ENCODE data around the gene TRIP10. TPM values are rescaled to one million over a fixed set of nuclear protein-coding genes. Genes with fewer than 3 reads are reported as not detected.

TRIP10 gene
- total and polyA plus RNA-seq, 2 of the 13 experiments (the other 11 are each of a cell fraction or from before 2014, with no cell fraction given), result 32.5 to 33.2 TPM

DNA sequence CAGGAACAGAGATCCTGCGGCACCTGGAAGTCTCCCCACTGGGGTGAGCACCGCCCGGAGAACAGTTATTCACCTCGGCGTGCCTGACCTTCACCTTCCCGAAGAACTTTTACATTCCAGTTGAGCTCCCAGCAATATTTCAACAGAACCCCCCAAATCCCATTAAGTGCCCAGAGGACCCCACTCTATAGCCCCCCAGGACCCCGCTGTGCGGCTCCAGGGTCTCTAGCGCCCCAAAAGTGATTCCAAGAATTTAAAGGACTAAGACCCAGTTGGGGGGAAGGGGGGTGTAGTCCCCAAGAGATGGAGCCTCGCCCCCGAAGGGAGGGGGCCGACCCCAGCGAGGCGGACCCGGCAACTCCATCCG, 2.6 kb upstream of the TRIP10 start (continued):
- TF ChIP-seq, protein P1, sequence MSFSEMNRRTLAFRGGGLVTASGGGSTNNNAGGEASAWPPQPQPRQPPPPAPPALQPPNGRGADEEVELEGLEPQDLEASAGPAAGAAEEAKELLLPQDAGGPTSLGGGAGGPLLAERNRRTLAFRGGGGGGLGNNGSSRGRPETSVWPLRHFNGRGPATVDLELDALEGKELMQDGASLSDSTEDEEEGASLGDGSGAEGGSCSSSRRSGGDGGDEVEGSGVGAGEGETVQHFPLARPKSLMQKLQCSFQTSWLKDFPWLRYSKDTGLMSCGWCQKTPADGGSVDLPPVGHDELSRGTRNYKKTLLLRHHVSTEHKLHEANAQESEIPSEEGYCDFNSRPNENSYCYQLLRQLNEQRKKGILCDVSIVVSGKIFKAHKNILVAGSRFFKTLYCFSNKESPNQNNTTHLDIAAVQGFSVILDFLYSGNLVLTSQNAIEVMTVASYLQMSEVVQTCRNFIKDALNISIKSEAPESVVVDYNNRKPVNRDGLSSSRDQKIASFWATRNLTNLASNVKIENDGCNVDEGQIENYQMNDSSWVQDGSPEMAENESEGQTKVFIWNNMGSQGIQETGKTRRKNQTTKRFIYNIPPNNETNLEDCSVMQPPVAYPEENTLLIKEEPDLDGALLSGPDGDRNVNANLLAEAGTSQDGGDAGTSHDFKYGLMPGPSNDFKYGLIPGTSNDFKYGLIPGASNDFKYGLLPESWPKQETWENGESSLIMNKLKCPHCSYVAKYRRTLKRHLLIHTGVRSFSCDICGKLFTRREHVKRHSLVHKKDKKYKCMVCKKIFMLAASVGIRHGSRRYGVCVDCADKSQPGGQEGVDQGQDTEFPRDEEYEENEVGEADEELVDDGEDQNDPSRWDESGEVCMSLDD (CRISPR knock-in tag; IDR thresholded peaks at IDR 0.05; ENCODE audit: borderline replicate concordance), result peak; percentile 51; the same call in 1 of the 2 replicates
- TF ChIP-seq ZNF605 (CRISPR knock-in tag; IDR thresholded peaks at IDR 0.05), result peak; percentile 61
- TF ChIP-seq RNF2 (conservative IDR thresholded peaks at IDR 0.05; ENCODE audit: low read depth), result no peak
- no peak for TF ChIP-seq NR3C1 (CRISPR knock-in tag; IDR thresholded peaks at IDR 0.05)
- TF ChIP-seq SIX1 (CRISPR knock-in tag; IDR thresholded peaks at IDR 0.05; ENCODE audit: borderline replicate concordance), result no peak
- TF ChIP-seq, protein P2, sequence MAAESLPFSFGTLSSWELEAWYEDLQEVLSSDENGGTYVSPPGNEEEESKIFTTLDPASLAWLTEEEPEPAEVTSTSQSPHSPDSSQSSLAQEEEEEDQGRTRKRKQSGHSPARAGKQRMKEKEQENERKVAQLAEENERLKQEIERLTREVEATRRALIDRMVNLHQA (CRISPR knock-in tag; IDR thresholded peaks at IDR 0.05), result no peak
- 0 out of 2 replicates have a peak, but pooled peaks have one; percentile 63 for TF ChIP-seq ZC3H13 (CRISPR knock-in tag; IDR thresholded peaks at IDR 0.05)
- TF ChIP-seq, protein P3, sequence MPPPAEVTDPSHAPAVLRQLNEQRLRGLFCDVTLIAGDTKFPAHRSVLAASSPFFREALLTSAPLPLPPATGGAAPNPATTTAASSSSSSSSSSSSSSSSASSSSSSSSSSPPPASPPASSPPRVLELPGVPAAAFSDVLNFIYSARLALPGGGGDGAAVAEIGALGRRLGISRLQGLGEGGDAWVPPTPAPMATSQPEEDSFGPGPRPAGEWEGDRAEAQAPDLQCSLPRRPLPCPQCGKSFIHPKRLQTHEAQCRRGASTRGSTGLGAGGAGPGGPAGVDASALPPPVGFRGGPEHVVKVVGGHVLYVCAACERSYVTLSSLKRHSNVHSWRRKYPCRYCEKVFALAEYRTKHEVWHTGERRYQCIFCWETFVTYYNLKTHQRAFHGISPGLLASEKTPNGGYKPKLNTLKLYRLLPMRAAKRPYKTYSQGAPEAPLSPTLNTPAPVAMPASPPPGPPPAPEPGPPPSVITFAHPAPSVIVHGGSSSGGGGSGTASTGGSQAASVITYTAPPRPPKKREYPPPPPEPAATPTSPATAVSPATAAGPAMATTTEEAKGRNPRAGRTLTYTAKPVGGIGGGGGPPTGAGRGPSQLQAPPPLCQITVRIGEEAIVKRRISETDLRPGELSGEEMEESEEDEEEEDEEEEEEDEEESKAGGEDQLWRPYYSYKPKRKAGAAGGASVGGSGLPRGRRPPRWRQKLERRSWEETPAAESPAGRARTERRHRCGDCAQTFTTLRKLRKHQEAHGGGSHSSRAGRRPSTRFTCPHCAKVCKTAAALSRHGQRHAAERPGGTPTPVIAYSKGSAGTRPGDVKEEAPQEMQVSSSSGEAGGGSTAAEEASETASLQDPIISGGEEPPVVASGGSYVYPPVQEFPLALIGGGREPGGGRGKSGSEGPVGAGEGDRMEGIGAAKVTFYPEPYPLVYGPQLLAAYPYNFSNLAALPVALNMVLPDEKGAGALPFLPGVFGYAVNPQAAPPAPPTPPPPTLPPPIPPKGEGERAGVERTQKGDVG (CRISPR knock-in tag; IDR thresholded peaks at IDR 0.05; ENCODE audit: borderline replicate concordance), result peak; percentile 13; the same call in 1 of the 2 replicates
- 0 out of 2 replicates have a peak, but pooled peaks have one; percentile 34 for TF ChIP-seq ESRRA (CRISPR knock-in tag; IDR thresholded peaks at IDR 0.05; ENCODE audit: low read depth)
- peak; percentile 30; the same call in 1 of the 2 replicates for TF ChIP-seq ZNF317 (CRISPR knock-in tag; IDR thresholded peaks at IDR 0.05)
- no peak for TF ChIP-seq SOX6 (IDR thresholded peaks at IDR 0.05)
- peak; percentile 21; the same call in 1 of the 2 replicates for TF ChIP-seq SOX6 (CRISPR knock-in tag; IDR thresholded peaks at IDR 0.05)
- TF ChIP-seq KDM4B (CRISPR knock-in tag; IDR thresholded peaks at IDR 0.05), result no peak
- TF ChIP-seq, protein P4, sequence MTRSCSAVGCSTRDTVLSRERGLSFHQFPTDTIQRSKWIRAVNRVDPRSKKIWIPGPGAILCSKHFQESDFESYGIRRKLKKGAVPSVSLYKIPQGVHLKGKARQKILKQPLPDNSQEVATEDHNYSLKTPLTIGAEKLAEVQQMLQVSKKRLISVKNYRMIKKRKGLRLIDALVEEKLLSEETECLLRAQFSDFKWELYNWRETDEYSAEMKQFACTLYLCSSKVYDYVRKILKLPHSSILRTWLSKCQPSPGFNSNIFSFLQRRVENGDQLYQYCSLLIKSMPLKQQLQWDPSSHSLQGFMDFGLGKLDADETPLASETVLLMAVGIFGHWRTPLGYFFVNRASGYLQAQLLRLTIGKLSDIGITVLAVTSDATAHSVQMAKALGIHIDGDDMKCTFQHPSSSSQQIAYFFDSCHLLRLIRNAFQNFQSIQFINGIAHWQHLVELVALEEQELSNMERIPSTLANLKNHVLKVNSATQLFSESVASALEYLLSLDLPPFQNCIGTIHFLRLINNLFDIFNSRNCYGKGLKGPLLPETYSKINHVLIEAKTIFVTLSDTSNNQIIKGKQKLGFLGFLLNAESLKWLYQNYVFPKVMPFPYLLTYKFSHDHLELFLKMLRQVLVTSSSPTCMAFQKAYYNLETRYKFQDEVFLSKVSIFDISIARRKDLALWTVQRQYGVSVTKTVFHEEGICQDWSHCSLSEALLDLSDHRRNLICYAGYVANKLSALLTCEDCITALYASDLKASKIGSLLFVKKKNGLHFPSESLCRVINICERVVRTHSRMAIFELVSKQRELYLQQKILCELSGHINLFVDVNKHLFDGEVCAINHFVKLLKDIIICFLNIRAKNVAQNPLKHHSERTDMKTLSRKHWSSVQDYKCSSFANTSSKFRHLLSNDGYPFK (CRISPR knock-in tag; IDR thresholded peaks at IDR 0.05; ENCODE audit: borderline replicate concordance), result no peak
- no peak for TF ChIP-seq TP53 (CRISPR knock-in tag; conservative IDR thresholded peaks at IDR 0.05)
- no peak for TF ChIP-seq ZNF674 (CRISPR knock-in tag; IDR thresholded peaks at IDR 0.05; ENCODE audit: low read depth)
- TF ChIP-seq ZNF230 (CRISPR knock-in tag; IDR thresholded peaks at IDR 0.05), result 0 out of 2 replicates have a peak, but pooled peaks have one; percentile 9
- TF ChIP-seq NCOR1 (IDR thresholded peaks at IDR 0.05; ENCODE audit: borderline replicate concordance, low read length), result no peak
- TF ChIP-seq, protein P5, sequence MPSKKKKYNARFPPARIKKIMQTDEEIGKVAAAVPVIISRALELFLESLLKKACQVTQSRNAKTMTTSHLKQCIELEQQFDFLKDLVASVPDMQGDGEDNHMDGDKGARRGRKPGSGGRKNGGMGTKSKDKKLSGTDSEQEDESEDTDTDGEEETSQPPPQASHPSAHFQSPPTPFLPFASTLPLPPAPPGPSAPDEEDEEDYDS (CRISPR knock-in tag; IDR thresholded peaks at IDR 0.05), result no peak
- TF ChIP-seq AHR (CRISPR knock-in tag; IDR thresholded peaks at IDR 0.05), result no peak

Measured in HepG2 (cell line).